ENCODE data around the gene TIMM17B.

TIMM17B gene

GRCh38 chrX:48937054-48937907 is 39.7 kb upstream of the TIMM17B start:
- TF ChIP-seq ZFX (IDR thresholded peaks at IDR 0.05; ENCODE audit: borderline replicate concordance) (no peak), CTCF (IDR thresholded peaks at IDR 0.05) (no peak)
- no peak overlapping the region for H3K27ac ChIP-seq

- TF ChIP-seq CTCF (IDR thresholded peaks at IDR 0.05) = no peak
- no peak for TF ChIP-seq ZFX (IDR thresholded peaks at IDR 0.05; ENCODE audit: borderline replicate concordance)
- H3K27ac ChIP-seq = no peak overlapping the region
These were observed 39.0 kb upstream of the TIMM17B start for GRCh38 chrX:48936429-48937053.

- TF ChIP-seq ZFX (IDR thresholded peaks at IDR 0.05; ENCODE audit: borderline replicate concordance) (no peak), CTCF (IDR thresholded peaks at IDR 0.05) (no peak)
- H3K27ac ChIP-seq = no peak overlapping the region
These were observed 37.7 kb upstream of the TIMM17B start for GRCh38 chrX:48935301-48935670.

- TF ChIP-seq CTCF (IDR thresholded peaks at IDR 0.05) = no peak
- TF ChIP-seq ZFX (IDR thresholded peaks at IDR 0.05; ENCODE audit: borderline replicate concordance) = no peak
- no peak overlapping the region for H3K27ac ChIP-seq
These were observed 37.2 kb upstream of the TIMM17B start for GRCh38 chrX:48934581-48935300.

- no peak for TF ChIP-seq ZFX (IDR thresholded peaks at IDR 0.05; ENCODE audit: borderline replicate concordance)
- no peak for TF ChIP-seq CTCF (IDR thresholded peaks at IDR 0.05)
- H3K27ac ChIP-seq = no peak overlapping the region
These were observed 36.2 kb upstream of the TIMM17B start for GRCh38 chrX:48933757-48934156.

- no peak overlapping the region for H3K27ac ChIP-seq
- no peak for TF ChIP-seq CTCF (IDR thresholded peaks at IDR 0.05)
- no peak for TF ChIP-seq ZFX (IDR thresholded peaks at IDR 0.05; ENCODE audit: borderline replicate concordance)
These were observed 30.3 kb upstream of the TIMM17B start for GRCh38 chrX:48927736-48928382.

Measured in 22Rv1 (cell line).